A549 (cell line): ENCODE data around the gene GRAP2. TPM values are rescaled to one million over a fixed set of nuclear protein-coding genes. Genes with fewer than 3 reads are reported as not detected.

Source experiments
- ATAC-seq, 2 experiments: fragments of 200-7000 bp in 1 of 2; fragments of >200 bp in 1 of 2; cut with Nextera tagmentation in 1 of 2; cut with Tn5 transposase in 1 of 2; 3 replicates each; pipeline versions ENCODE4 v1.8.0 to v1.9.1; 2018 to 2020; ENCODE audit warnings: mild to moderate bottlenecking in 1 of 2, moderate library complexity in 1 of 2
- CTCF ChIA-PET: fragments of 300-600 bp; sonication (Branson Sonifier 250); formaldehyde crosslinking; extraction: SDS; loops from one replicate; lab custom pipeline; 2021; ENCODE audit warnings: antibody characterized with exemption, inconsistent platforms; lab: Yijun Ruan, JAX
- POLR2A ChIA-PET: fragments of 350-600 bp; formaldehyde crosslinking; extraction: SDS; loops from one replicate; lab custom pipeline; 2021; ENCODE audit warnings: antibody characterized with exemption, inconsistent platforms; lab: Yijun Ruan, JAX
- DNase-seq, 2 experiments: peaks; one replicate each; pipeline versions ENCODE4 v3.0.0 to v3.0.0-alpha.2; 2011 to 2016; ENCODE audit warnings: low read depth in 1 of 2, low spot score in 1 of 2
- FAIRE-seq: peaks from 2 replicates; lab custom pipeline; 2011; peaks lifted over from hg19 to GRCh38; lab: Jason Lieb, UNC
- H3K27ac ChIP-seq, 2 experiments: fragments of >200 bp; sonication (Bioruptor Twin); formaldehyde crosslinking; 3 replicates each; pipeline ENCODE4 v1.5.1; 2016 to 2017
- H3K4me1 ChIP-seq: fragments of >200 bp; sonication (Bioruptor Twin); formaldehyde crosslinking; 3 replicates; pipeline ENCODE4 v1.6.1; 2016
- H3K4me2 ChIP-seq: fragments of >200 bp; sonication (Bioruptor Twin); formaldehyde crosslinking; 3 replicates; pipeline ENCODE4 v1.6.1; 2016
- H3K4me3 ChIP-seq: fragments of >200 bp; sonication (Bioruptor Twin); formaldehyde crosslinking; 3 replicates; pipeline ENCODE4 v1.5.1; 2016
- H3K9me3 ChIP-seq: fragments of >200 bp; sonication (Bioruptor Twin); formaldehyde crosslinking; 3 replicates; pipeline ENCODE4 v1.6.1; 2016
- BCL3 ChIP-seq: fragments of >200 bp; sonication (Bioruptor Twin); formaldehyde crosslinking; IDR thresholded peaks from 3 replicates; pipeline ENCODE4 v1.6.1; 2016
- BHLHE40 ChIP-seq: IDR thresholded peaks from 2 replicates; pipeline ENCODE4 v1.6.1; 2012; ENCODE audit warnings: low read depth, low read length, inconsistent platforms
- CBX2 ChIP-seq: fragments of 200-600 bp; sonication (generic); IDR thresholded peaks from 2 replicates; pipeline ENCODE4 v1.6.1; 2016; ENCODE audit warnings: low read depth, mild to moderate bottlenecking, borderline replicate concordance
- CTCF ChIP-seq: fragments of >200 bp; sonication (Bioruptor Twin); formaldehyde crosslinking; IDR thresholded peaks from 3 replicates; pipeline ENCODE4 v1.5.1; 2016
- E2F6 ChIP-seq: IDR thresholded peaks from 2 replicates; pipeline ENCODE4 v1.6.1; 2012; ENCODE audit warnings: low read depth, borderline replicate concordance
- EHMT2 ChIP-seq: fragments of 200-600 bp; sonication (generic); IDR thresholded peaks from 2 replicates; pipeline ENCODE4 v1.6.1; 2016; ENCODE audit warnings: antibody characterized with exemption, low read depth, mild to moderate bottlenecking, moderate library complexity
- ELK1 ChIP-seq: fragments of 150-350 bp; IDR thresholded peaks from 2 replicates; pipeline ENCODE4 v1.6.1; 2014; ENCODE audit warnings: low read depth, mild to moderate bottlenecking, low read length
- EP300 ChIP-seq, 2 experiments: fragments of >200 bp; sonication (Bioruptor Twin); formaldehyde crosslinking; IDR thresholded peaks; 2 replicates in 1 of 2; 3 replicates in 1 of 2; pipeline ENCODE4 v1.6.1; 2016 to 2017
- FOSL2 ChIP-seq, 2 experiments: fragments of 450-650 bp in 1 of 2; fragments of >200 bp in 1 of 2; sonication (Bioruptor Twin) in 1 of 2; formaldehyde crosslinking; IDR thresholded peaks; 2 replicates each; pipeline versions ENCODE4 v1.5.0 to v1.6.1; 2016 to 2020; ENCODE audit warnings: mild to moderate bottlenecking in 1 of 2, moderate library complexity in 1 of 2
- FOXS1 ChIP-seq: fragments of 250-450 bp; sonication (Bioruptor Pico); IDR thresholded peaks from 2 replicates; pipeline ENCODE4 v1.5.0; 2020; ENCODE audit warnings: mild to moderate bottlenecking, moderate library complexity
- HDAC2 ChIP-seq: fragments of 200-600 bp; sonication (generic); IDR thresholded peaks from 2 replicates; pipeline ENCODE4 v1.6.1; 2016
- HES2 ChIP-seq: fragments of >200 bp; sonication (Bioruptor Twin); formaldehyde crosslinking; IDR thresholded peaks from 2 replicates; pipeline ENCODE4 v1.6.1; 2016
- HEYL ChIP-seq: fragments of 250-450 bp; sonication (Bioruptor Pico); IDR thresholded peaks from 2 replicates; pipeline ENCODE4 v1.8.0; 2021; ENCODE audit warnings: mild to moderate bottlenecking, moderate library complexity
- HMGXB4 ChIP-seq: fragments of 250-450 bp; sonication (Bioruptor Pico); IDR thresholded peaks from 2 replicates; pipeline ENCODE4 v1.5.0; 2021; ENCODE audit warnings: mild to moderate bottlenecking, moderate library complexity, borderline replicate concordance
- HOXA7 ChIP-seq: fragments of 250-450 bp; sonication (Bioruptor Pico); IDR thresholded peaks from 2 replicates; pipeline ENCODE4 v1.5.0; 2020; ENCODE audit warnings: mild to moderate bottlenecking, moderate library complexity
- JUN ChIP-seq, 2 experiments: fragments of >200 bp; sonication (Bioruptor Twin); formaldehyde crosslinking; IDR thresholded peaks; 2 replicates in 1 of 2; 3 replicates in 1 of 2; pipeline ENCODE4 v1.6.1; 2016 to 2017
- MAX ChIP-seq: IDR thresholded peaks from 2 replicates; pipeline ENCODE4 v1.6.1; 2012
- MYC ChIP-seq: IDR thresholded peaks from 2 replicates; pipeline ENCODE4 v1.6.1; 2012; ENCODE audit warnings: mild to moderate bottlenecking, inconsistent platforms, low read length, improper control_type of control experiment, borderline replicate concordance
- NFE2L2 ChIP-seq: fragments of 150-350 bp; conservative IDR thresholded peaks from 2 replicates; pipeline ENCODE4 v1.6.1; 2014; ENCODE audit warnings: low read length
- PBX3 ChIP-seq: IDR thresholded peaks from 2 replicates; pipeline ENCODE4 v1.6.1; 2012
- POLR2AphosphoS2 ChIP-seq: conservative IDR thresholded peaks from 2 replicates; pipeline ENCODE4 v1.6.1; 2012; ENCODE audit warnings: low read length, improper control_type of control experiment, inconsistent platforms
- RNF2 ChIP-seq: fragments of 200-600 bp; sonication (generic); IDR thresholded peaks from 2 replicates; pipeline ENCODE4 v1.6.1; 2016; ENCODE audit warnings: low read depth, mild to moderate bottlenecking, antibody characterized with exemption, moderate library complexity, borderline replicate concordance
- TFCP2L1 ChIP-seq: fragments of 250-450 bp; sonication (Bioruptor Pico); IDR thresholded peaks from 2 replicates; pipeline ENCODE4 v1.5.0; 2021; ENCODE audit warnings: mild to moderate bottlenecking
- TP53 ChIP-seq: fragments of 250-450 bp; sonication (Bioruptor Pico); IDR thresholded peaks from 2 replicates; pipeline ENCODE4 v1.5.0; 2021; ENCODE audit warnings: mild to moderate bottlenecking, moderate library complexity
- ZC3H11A ChIP-seq: fragments of 450-650 bp; IDR thresholded peaks from 2 replicates; pipeline ENCODE4 v1.6.1; 2014; ENCODE audit warnings: antibody characterized with exemption, mild to moderate bottlenecking
- ZFP36 ChIP-seq: fragments of 450-650 bp; IDR thresholded peaks from 2 replicates; pipeline ENCODE4 v1.6.1; 2014; ENCODE audit warnings: borderline replicate concordance; ENCODE audit not compliant: partially characterized antibody
- ZNF302 ChIP-seq: fragments of 250-450 bp; sonication (Bioruptor Pico); IDR thresholded peaks from 2 replicates; pipeline ENCODE4 v1.9.0; 2021; ENCODE audit warnings: inconsistent platforms, mild to moderate bottlenecking, moderate library complexity
- WGBS: methylation state at CpG from one replicate; pipeline ENCODE4 v1.1.6; 2017; ENCODE audit errors: missing lambda C conversion rate; 5-methylcytosine and 5-hydroxymethylcytosine counted together
- polyA plus RNA-seq, 4 experiments: library from polyadenylated mRNA; depleted of rRNA in 3 of 4; stranded (reverse); fragments of >200 nt; fragmentation: RNase III in 1 of 4; extraction: RNeasy Plus Mini Kit Qiagen cat#74134 plus additional on column Dnase treatment in 1 of 4; gene quantifications; 2 replicates in 3 of 4; 3 replicates in 1 of 4; pipeline ENCODE4 v1.2.3, GENCODE V29; 2011 to 2017

GRAP2 gene
- polyA plus RNA-seq, 2 of the 4 experiments (the other 2 are of a cell fraction), result not detected

- ATAC-seq, result no peak
- FAIRE-seq, result no peak
- WGBS, result 27% methylated on average over 5 of the region's 5 CpGs
- DNase-seq, result no peak
- Histone ChIP-seq H3K27ac (no peak overlapping the region), H3K4me2 (no peak overlapping the region), H3K4me3 (no peak overlapping the region), H3K9me3 (no peaks in the 10 kb centered on the region), H3K4me1 (no peaks in the 10 kb centered on the region)
- POLR2A ChIA-PET, result no interaction called here
- TF ChIP-seq MYC, result no peak
- no peak for TF ChIP-seq HDAC2
- TF ChIP-seq ZFP36, result no peak
- no peak for TF ChIP-seq E2F6
- TF ChIP-seq JUN (IDR thresholded peaks at IDR 0.05), result no peak
- TF ChIP-seq HES2, result no peak
- TF ChIP-seq BHLHE40, result no peak
- no peak for TF ChIP-seq FOSL2 (IDR thresholded peaks at IDR 0.05)
- no peak for TF ChIP-seq FOSL2 (CRISPR knock-in tag; IDR thresholded peaks at IDR 0.05)
- TF ChIP-seq ELK1, result no peak
- CTCF ChIA-PET, result interaction anchor here (0.6 kb wide), 1 partner anchor 27 kb away, joined by 6 read pairs; no protein-coding TSS in a partner anchor
Observed at GRCh38 chr22:39917197-39917643, 16.3 kb downstream of the GRAP2 start.

- H3K27ac ChIP-seq, result no peak overlapping the region
- H3K9me3 ChIP-seq, result no peaks in the 10 kb centered on the region
- no peak for DNase-seq
- CTCF ChIA-PET, result interaction anchor here (0.6 to 1.1 kb wide), 2 partner anchors 26 to 35 kb away, joined by 3 to 6 read pairs; no protein-coding TSS in a partner anchor
- no peak for TF ChIP-seq PBX3
- TF ChIP-seq FOSL2 (IDR thresholded peaks at IDR 0.05), result no peak
- no peak for TF ChIP-seq FOSL2 (CRISPR knock-in tag; IDR thresholded peaks at IDR 0.05)
- TF ChIP-seq HES2, result no peak
- TF ChIP-seq EP300 (IDR thresholded peaks at IDR 0.05), result no peak
- TF ChIP-seq EHMT2, result no peak
- TF ChIP-seq TFCP2L1 (CRISPR knock-in tag), result no peak
- no peak for TF ChIP-seq NFE2L2
- TF ChIP-seq BCL3, result no peak
- no peak for TF ChIP-seq TP53
- no peak for TF ChIP-seq ZC3H11A
- TF ChIP-seq MAX, result no peak
- TF ChIP-seq CTCF, result no peak
- no peak for TF ChIP-seq HEYL (CRISPR knock-in tag)
- TF ChIP-seq RNF2, result no peak
- TF ChIP-seq POLR2AphosphoS2, result no peak
- TF ChIP-seq FOXS1 (CRISPR knock-in tag), result no peak
- TF ChIP-seq HMGXB4 (CRISPR knock-in tag), result no peak
- TF ChIP-seq ZNF302, result no peak
- TF ChIP-seq CBX2, result no peak
- TF ChIP-seq HOXA7 (CRISPR knock-in tag), result no peak
- TF ChIP-seq, all 56 proteins: peak for 0
- no peak overlapping the region for H3K4me2 ChIP-seq
- FAIRE-seq, result no peak
- ATAC-seq, result no peak
- no peaks in the 10 kb centered on the region for H3K4me1 ChIP-seq
- POLR2A ChIA-PET, result no interaction called here
- no peak overlapping the region for H3K4me3 ChIP-seq
- WGBS, result 46% methylated on average over 12 of the region's 12 CpGs
Observed at GRCh38 chr22:39917776-39918495, 17.1 kb downstream of the GRAP2 start.
